Measurements from ENCODE around the gene MAN2A1.

MAN2A1 gene

GRCh38 chr5:109652096-109652495 lies 37.6 kb upstream of the MAN2A1 start:
- TF ChIP-seq CTCF (IDR thresholded peaks at IDR 0.05; ENCODE audit: control insufficient read depth, extremely low read depth, insufficient read depth): no peak
- DNase-seq (ENCODE audit: low read depth): no peak

GRCh38 chr5:109653042-109653441 lies 36.7 kb upstream of the MAN2A1 start:
- no peak overlapping the region for H3K4me3 ChIP-seq (ENCODE audit: low read depth, low read length)
- DNase-seq (ENCODE audit: low read depth): no peak
- TF ChIP-seq CTCF (IDR thresholded peaks at IDR 0.05; ENCODE audit: control insufficient read depth, extremely low read depth, insufficient read depth): no peak

More at GRCh38 chr5:109652096-109652495, 37.6 kb upstream of the MAN2A1 start:
- no peak overlapping the region for H3K4me3 ChIP-seq (ENCODE audit: low read depth, low read length)

GRCh38 chr5:109653561-109654239 lies 36.0 kb upstream of the MAN2A1 start:
- no peak for TF ChIP-seq CTCF (IDR thresholded peaks at IDR 0.05; ENCODE audit: control insufficient read depth, extremely low read depth, insufficient read depth)
- no peak overlapping the region for H3K4me3 ChIP-seq (ENCODE audit: low read depth, low read length)
- DNase-seq (ENCODE audit: low read depth): no peak

GRCh38 chr5:109654455-109654854 lies 35.3 kb upstream of the MAN2A1 start:
- H3K4me3 ChIP-seq (ENCODE audit: low read depth, low read length): no peak overlapping the region
- no peak for DNase-seq (ENCODE audit: low read depth)
- TF ChIP-seq CTCF (IDR thresholded peaks at IDR 0.05; ENCODE audit: control insufficient read depth, extremely low read depth, insufficient read depth): no peak

GRCh38 chr5:109655841-109656240 lies 33.9 kb upstream of the MAN2A1 start:
- no peak for TF ChIP-seq CTCF (IDR thresholded peaks at IDR 0.05; ENCODE audit: control insufficient read depth, extremely low read depth, insufficient read depth)
- DNase-seq (ENCODE audit: low read depth): no peak
- no peak overlapping the region for H3K4me3 ChIP-seq (ENCODE audit: low read depth, low read length)

GRCh38 chr5:109656829-109657228 lies 32.9 kb upstream of the MAN2A1 start:
- no peak for TF ChIP-seq CTCF (IDR thresholded peaks at IDR 0.05; ENCODE audit: control insufficient read depth, extremely low read depth, insufficient read depth)
- no peak overlapping the region for H3K4me3 ChIP-seq (ENCODE audit: low read depth, low read length)
- DNase-seq (ENCODE audit: low read depth): peak; percentile 18

- no peak for TF ChIP-seq CTCF (IDR thresholded peaks at IDR 0.05; ENCODE audit: control insufficient read depth, extremely low read depth, insufficient read depth)
- no peak for DNase-seq (ENCODE audit: low read depth)
- H3K4me3 ChIP-seq (ENCODE audit: low read depth, low read length): no peak overlapping the region
Observed at GRCh38 chr5:109659901-109660300, 29.8 kb upstream of the MAN2A1 start.

Measured in LNCaP clone FGC (cell line).